MV-4-11 (cell line): ENCODE results near the gene KCNJ2.

Experiments
- DNase-seq: peaks from one replicate; lab custom pipeline; 2025; lab: John Stamatoyannopoulos, UW

The KCNJ2 gene

DNA sequence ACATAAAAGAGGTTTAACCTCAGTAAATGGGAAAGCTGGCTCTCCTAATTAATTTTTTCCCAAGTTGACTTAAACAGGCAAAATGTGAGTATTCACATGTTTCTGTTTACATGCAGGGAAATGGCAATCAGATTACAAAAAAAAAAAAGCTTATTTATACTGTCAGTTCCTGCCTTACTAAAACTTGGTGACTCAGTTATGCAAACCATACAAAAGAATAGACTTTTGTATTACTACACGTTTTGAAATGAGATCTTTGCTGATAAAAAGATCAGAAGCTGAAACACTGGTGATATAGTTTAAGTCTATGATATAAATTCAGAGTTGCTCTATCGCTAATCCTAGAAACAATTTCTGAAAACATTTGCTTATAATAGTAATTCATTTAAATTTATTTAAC lies 9.4 kb upstream of the KCNJ2 start:
- DNase-seq: no peak

DNA sequence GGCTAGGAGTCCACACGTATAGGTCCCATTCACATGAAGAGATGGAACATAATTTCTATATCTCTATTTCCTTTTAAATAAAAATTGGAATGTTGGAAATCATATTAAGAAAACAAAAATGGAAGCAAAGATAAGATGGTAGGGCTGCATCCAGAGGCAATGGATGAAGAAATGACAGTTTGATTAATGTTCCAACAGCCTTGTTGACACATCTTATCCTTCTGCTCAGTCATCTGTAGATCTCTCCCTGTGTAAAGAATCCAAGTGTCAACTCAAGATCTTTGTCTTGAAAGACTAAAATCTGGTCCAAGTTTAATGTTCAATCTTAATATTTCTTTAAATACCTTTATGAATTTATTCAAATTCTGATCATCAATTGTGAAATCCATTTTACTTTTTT lies 7.8 kb upstream of the KCNJ2 start:
- no peak for DNase-seq

DNA sequence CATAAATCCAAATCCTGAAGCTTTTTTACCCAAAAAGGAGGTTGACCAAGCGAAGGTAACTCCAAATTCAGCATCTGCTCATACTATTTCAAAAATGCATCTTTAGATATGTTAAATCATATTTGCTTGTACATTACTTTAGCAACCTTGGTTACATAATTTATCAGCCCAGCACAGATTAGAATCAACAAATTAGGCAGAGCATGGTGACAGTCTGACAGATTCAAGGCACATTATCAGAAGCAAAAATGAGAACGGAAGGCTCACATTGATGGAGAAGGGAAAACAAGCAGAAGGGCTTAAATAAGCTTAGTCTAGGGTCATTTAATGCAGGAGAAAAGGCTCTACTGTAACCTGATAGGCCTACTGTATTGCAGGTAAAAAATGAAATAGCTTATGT lies 3.9 kb upstream of the KCNJ2 start:
- DNase-seq: no peak

DNA sequence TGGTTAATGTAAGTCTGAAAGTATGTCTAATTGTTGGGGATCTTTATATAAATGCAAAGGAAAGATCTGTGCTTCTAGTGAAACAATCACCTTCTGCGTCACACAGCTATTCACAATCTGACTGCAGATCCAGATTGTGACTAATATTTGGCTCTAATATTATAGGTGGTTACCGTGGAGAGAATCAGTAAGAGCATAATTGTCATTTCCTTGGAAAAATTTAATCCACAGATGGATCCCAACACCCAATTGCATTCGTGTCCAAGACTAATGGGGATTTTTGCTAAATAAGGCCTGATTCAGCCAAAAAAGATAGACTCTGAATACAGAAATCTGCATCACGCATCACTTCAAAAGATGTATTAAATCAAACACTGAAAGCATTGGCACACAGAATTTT lies 2.7 kb upstream of the KCNJ2 start:
- no peak for DNase-seq

DNA sequence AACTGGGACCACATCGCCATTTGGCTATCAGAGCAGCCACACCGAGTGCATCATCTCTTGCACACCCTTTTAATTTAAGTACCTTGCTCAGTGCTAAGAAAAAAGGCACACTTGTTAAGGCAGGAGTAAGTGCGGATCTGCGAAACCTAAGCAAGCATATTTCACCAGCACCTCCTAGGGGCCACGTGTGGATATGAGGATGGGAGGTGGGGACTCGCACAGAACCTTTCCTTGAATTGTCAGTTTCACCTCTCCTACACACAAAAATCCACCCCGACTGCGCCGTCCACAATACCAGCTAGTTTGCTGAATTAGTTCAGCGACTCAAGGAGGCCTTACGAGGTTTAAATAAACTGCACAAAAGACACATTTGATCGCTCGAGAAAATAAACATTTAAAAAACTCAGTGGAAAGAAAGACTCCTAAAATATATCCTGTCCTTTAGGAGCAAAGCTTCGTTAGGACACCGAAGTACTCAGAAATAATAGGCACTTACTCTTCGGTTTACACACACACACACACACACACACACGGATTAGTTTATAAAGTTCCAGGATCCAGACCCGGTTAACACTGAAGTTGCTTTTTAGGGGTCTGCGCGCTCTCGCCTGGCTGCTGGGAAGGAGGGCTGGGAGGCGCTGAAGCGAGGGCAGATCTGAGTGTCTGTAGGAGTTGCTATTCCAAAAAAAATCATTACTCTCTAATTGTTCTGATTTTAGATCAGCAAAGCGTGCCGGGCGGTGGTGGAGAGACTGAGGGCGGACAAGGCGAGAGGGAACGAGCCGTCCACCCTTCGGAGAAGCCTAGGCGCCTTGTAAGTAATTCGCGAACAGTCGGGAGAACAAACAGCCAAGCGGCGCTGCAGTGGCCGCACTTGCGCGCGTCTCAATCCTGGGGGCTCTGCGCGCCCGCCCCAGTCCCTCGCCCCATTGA lies 1.0 kb upstream of the KCNJ2 start:
- DNase-seq: peak; percentile 41

DNA sequence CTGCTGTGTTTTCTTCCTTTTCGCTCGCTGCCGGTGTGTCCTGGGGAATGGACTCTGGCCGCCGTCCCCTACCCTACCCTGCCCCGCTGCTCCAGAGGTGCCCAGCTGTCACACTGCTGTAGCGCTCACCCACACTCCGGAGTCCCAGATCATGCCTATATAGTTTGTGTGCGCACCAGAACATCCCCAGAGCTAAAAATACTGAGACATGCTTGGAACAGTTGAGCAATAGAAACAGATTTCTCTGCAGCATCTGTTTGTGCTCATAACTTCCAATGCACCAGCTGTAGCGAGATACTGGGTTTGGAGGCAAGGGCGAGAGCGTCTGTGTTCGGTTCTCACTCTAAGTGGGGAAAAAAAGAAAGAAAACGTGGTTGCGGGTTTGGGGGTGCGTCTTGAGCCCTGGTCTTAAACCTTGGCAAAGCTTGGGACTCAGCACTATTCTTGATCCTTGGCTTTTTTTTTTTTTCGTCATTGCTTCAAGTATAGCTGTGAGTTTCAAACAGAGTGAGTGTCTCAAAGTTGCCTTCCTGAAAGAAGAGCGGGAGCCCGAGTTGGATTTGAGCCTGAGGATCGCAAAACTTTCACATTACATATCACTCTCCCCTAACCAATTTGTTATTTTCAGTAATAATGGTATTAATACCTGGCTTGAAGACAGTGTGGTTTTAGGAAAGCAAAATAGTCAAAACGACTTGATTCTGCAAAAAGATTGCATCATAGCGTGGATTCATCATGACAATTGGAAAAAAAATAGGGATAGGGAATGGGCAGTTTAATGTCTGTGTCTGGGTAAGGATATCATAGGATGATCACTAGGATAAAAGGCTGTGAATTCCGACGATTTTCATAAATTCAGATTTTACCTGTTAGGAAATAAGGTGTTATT lies 621 bp downstream of the KCNJ2 start:
- DNase-seq: peak; percentile 52

DNA sequence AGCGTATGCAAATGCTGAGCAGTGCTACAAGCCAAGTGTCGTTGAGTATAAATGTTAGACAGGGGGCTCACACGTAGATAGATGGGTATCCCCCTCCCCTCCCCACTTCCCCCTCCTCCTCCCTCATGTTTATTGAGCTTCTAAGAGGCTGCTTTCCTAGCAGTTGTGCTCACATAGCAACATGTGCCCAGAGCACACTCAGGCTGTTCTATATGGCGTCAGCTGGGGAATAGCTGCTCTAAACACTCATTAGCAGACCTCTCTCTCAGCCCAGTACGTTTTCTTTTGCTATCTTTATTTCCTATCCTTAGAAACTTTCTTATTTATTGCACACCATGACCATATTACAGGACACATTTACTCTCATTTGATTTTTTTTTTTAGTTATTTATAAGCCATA lies 1.8 kb downstream of the KCNJ2 start:
- no peak for DNase-seq

DNA sequence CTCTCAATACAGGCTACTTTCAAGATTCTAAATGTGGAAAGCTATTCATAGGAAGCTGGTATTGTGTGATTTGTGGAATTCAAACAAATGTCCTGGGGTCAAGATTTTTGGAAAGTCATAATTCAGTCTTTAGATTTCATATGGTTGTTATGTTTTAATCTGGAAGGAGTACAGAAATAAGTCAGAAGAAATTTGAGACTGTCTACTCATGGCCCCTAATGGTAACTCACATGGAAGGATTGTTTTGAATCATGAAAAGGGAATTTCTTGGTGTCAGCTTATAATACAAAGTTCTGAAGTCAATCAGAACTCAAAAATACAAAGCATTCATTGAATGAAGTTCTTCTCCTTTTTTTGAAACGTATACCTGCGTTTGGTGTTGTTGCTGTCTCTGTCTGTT lies 3.1 kb downstream of the KCNJ2 start:
- DNase-seq: no peak

DNA sequence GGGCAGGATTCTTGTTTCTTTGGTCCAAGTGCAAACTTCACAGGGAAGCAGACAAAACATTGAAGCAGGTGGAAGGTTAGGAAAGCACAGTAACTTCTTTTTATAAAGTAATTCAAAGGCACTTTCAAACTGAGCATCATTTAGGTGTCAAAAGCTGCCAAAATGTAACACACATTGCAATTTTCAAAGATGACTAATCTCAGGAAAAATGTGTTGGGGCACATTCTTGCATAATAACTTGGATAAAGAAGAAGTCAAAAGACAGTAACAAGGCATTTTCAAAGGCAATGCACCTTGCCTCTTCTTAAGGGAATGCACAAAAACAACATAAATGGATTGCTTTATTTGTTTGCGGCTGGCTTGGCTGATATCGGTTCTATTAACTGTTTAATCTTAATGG lies 3.6 kb downstream of the KCNJ2 start:
- DNase-seq: peak; percentile 43

DNA sequence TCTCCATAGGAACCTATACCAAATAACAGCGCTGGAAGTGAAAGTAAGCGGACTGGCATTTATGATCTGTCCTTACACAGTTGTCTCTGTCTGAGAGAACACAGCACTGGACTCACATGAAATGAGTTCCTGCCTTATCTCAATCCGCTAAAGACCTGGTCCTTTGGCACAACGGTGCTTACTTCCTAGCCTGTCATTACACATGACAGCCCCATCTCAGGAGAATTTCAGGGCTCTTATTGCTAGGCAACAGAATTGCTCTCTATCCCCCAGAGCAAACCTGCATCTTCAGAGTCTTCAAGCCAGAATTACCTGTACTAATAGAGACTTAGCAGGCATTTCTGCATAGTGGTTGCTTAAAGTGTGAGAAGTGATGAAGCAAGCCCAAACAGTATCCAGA lies 4.3 kb downstream of the KCNJ2 start:
- DNase-seq: no peak

DNA sequence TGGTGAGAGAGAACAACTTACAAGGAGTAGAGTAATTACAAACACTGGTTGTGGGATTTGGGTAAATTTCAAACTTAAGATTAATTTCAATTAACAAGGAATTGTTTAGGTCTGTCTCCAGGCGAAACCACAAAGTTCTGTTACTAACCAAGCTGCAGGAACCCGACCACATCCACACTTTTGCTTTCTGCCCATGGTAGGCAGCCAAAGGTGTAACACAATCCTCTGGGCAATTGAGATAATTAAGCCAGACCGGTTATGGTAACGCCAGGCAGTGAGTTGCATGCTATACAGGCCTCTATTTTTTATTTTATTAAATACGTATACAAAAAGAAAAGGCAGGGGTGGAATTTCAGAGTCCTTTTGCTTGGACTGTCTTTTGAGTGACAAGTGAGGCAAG lies 12.0 kb downstream of the KCNJ2 start:
- no peak for DNase-seq

DNA sequence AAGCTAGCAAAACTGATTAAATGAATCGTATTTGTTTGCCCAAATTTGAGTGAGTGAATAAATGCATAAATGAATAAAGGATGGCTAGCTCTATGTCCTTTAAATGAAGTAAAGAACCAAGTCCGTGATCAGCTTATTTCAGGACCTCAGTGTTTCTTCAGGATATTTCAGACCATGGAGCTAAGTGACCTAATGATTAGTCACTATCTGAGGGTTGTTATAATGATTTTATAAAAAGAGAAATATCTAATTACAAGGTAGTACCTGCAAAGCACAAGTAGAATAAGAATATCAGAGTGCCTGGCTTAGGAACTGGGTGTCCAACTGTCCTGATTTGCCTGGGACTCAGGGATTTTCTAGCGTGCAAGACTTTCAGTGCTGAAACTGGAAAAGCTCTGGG lies 12.5 kb downstream of the KCNJ2 start:
- DNase-seq: no peak

DNA sequence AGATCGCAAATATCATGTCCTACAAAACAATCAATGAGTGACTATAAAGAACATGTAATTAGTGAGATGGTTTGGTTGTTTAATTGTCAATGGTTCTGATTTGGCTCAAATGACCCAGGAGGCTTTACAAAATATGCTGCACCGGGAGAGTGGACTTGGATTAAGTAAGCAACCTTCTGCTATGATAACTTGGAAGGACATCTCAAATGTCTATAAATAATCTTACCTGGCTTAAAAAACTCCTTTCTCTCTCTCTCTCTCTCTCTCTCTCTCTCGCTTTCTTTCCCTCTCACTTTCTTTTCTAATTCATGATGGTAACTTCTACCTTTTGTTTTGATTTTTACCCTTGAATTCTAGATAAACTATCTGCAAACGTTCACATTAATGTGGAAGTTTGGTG lies 14.2 kb downstream of the KCNJ2 start:
- DNase-seq: no peak

DNA sequence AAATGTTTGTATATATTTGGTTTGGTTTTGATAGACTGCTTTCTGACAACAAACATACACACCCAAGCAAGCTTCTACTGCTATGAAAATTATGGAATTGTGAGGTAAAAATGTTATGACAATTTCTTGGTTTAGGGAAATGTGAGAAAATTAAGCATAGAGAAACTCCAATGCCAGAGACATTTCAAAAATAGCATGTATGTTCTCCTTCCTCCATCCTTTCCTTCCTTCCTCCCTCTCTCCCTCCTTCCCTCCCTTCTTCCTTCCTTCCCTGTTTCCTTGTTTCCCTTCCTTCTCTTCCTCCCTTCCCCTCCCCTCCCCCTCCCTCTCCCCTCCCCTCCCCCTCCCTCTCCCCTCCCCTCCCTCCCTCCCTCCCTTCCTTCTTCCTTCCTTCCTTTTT lies 14.9 kb downstream of the KCNJ2 start:
- DNase-seq: no peak

DNA sequence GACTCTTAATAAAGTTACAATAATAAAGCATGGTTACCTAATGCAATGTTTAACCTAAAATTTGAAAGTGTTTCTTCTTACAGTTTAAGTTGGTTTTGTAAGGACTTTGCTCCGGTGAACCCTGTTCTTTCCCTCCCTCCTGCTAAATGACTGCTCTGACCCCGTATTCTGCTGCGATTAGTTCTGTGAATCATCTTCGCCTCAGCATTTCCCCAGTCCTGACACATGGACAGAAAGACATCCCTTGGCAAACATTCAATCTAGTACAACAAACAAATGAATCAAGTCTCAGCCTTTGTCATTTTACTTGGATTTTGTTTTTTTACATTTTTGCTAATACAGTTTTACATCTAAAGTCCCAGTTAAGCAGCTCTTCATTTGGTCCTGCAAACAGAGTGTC lies 15.4 kb downstream of the KCNJ2 start:
- no peak for DNase-seq

DNA sequence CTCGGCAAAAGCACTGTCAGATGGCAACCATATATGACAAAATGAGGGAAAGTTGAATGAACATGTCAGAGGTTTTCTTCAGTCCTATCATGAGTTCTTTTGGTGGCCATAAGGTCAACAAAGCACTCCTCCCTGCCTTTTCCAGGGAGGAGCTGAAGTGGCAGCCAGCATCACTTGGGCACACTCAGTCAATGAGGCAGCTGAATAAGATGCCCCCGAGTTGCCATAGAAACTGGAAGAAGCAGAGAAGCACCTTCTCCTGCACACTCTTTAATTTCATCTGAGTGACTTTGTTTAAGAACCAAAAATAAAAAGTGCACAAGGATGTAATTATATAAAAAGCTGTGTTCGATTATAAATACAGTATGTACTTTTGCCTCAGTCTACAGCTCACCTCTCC lies 16.0 kb downstream of the KCNJ2 start:
- no peak for DNase-seq

DNA sequence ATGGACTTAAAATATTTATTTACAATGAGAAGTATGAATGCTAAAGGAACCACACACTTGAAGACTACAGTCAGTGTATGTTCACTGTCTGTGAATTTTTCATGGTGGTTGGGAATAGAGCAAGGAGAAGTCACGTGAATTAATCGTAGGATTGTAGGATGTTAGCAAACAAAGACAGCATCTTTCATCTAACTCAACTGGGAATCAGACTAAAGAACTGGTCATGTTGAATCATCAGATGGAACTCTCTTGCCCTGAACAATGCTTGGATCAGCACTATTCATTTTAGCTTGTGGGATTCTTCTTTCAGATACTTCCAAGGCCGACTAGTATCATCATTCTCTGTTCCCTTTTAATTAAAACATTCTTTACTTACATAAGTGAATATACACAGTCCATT lies 18.1 kb downstream of the KCNJ2 start:
- DNase-seq: no peak

DNA sequence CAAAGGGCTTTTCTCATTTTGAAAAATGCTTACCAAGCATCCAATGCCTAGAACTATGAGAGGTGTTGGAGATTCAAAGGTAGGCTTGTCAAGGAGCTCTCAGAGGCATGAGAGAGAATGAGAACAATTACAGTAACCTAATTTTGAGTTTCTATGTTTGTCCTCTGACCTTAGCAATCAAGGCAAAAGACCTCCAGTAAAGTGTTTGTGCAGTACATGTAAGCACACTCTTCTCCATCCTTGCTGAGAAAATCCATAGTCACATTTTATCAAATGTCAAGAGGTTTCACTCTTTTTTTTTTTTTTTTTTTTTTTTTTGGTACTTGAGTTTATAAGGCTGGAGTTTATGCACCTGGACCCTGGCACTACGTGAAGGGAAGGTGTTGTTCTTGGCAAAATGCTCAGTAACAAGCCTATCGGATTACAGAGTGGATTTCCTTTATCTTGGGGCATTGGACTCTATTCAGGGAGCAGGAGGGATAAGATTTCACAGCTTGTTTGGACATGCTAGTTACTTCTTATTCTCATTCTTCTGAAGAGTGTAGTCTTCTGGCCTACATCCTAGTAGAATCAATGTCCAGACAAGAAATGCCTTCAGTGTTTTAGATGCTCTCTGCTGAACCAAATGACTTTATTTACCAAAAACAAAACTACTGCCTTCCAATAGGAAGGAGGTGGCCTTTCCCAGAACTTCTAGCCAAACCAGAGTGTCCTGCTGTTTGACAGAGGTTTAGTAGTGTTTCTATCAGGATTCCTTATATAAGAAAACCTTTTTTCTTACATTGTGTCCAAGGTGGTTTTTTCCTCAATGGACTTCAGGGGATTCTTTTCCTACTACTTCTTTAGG lies 21.9 kb downstream of the KCNJ2 start:
- DNase-seq: no peak

DNA sequence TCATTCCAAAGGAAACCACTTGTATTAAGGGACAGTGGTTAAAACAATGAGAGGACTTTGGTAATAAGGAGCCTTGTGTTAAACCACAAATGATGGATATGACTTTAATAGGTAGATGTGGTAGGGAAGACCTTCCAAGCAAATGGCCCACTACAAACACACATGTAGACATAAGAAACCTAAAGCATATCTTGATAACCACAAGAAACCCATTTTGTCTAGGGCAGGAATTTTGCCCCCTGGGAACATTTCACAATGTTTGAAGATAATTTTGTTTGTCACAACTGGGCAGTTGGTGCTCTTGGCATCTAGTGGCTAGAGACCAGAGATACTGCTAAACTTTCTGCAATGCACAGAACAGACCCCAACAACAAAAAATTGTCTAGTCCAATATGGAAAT lies 25.8 kb downstream of the KCNJ2 start:
- no peak for DNase-seq

DNA sequence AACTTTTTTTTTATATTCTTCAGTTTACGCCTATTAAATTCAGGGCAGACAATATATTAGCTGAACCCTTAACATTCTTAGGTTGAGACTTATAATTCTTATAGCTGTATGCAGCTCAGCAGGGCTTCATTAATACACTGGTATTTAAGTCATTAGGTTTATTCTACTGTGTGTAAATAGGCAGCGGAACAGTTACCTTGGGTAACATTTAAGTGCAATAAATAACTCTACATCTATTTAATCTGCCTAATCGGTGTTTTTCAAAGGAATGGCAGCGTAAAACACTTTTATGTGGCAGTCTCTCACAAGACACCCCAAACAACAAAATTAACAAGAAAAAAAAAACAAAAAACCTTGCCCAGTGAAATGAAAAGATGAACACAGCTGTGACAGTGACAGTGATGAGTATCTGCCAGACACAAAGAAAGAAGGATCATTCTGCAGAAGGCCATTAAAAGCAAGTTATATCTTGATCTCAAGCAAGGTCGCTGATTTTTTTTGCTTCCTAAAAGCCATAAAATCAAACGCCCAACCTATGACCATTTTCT lies 32.6 kb downstream of the KCNJ2 start:
- no peak for DNase-seq

DNA sequence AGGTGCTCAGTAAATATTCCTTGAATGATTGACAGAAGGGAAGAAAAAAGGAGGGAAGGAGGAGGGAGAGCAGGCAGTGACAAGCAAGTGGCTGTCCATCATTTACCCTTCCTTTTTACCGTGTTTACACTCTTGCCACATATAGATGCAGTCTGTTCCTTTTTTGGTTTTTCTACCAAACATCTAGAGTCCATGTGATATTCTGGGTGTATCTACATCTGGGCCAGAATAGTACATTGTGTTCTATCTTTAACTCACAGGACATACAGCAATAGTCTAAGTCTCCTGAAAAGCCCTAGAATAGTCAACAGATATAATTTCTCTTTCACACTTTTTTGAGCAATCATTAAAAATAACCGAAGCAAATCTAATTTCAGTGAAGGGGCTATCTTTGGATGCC lies 33.5 kb downstream of the KCNJ2 start:
- no peak for DNase-seq

DNA sequence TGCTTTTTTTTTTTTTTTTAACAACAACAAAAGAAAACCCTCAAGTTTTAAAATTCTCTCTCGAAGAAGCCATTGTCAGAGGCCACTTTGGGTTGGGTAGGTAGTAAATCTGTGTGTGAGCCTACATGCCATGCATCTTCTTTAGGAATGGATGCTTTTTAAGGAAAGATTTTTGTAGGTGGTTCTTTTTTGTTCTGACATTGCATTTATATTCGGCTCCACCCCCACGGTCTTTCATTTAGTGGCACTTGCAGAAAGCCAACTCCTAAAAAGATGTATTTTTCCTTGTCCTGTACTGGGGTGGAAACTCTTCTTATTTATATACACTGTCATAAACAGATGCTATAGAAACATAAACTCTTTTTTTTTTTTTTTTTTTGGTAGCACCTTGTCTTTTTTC lies 35.1 kb downstream of the KCNJ2 start:
- DNase-seq: no peak
